Stomach (tissue), 4 donors: ENCODE data around the gene FAM184B.

ENCODE experiments used
- POLR2A ChIP-seq, 4 donors: fragments of 450-650 bp; IDR thresholded peaks; one replicate each; pipeline ENCODE4 v1.6.1; 2016; ENCODE audit warnings: antibody characterized with exemption in 4 of 4, control low read depth in 2 of 4, mild to moderate bottlenecking in 1 of 4, moderate library complexity in 1 of 4
- POLR2AphosphoS5 ChIP-seq, 3 donors: sonication (generic); formaldehyde crosslinking; IDR thresholded peaks; one replicate each; pipeline ENCODE4 v1.6.1; 2016; ENCODE audit warnings: antibody characterized with exemption in 3 of 3
- TF ChIP-seq, protein P1 (sequence below), 7 experiments: fragments of 450-650 bp in 4 of 7; fragments of 200-600 bp in 3 of 7; sonication (generic) in 3 of 7; IDR thresholded peaks; one replicate each; pipeline ENCODE4 v1.5.1; 2016 to 2019; ENCODE audit warnings: antibody characterized with exemption in 7 of 7, control low read depth in 2 of 7, mild to moderate bottlenecking in 1 of 7

GRCh38 chr4:17694552-17694951 is 86.9 kb downstream of the FAM184B start:
- TF ChIP-seq, protein P1, sequence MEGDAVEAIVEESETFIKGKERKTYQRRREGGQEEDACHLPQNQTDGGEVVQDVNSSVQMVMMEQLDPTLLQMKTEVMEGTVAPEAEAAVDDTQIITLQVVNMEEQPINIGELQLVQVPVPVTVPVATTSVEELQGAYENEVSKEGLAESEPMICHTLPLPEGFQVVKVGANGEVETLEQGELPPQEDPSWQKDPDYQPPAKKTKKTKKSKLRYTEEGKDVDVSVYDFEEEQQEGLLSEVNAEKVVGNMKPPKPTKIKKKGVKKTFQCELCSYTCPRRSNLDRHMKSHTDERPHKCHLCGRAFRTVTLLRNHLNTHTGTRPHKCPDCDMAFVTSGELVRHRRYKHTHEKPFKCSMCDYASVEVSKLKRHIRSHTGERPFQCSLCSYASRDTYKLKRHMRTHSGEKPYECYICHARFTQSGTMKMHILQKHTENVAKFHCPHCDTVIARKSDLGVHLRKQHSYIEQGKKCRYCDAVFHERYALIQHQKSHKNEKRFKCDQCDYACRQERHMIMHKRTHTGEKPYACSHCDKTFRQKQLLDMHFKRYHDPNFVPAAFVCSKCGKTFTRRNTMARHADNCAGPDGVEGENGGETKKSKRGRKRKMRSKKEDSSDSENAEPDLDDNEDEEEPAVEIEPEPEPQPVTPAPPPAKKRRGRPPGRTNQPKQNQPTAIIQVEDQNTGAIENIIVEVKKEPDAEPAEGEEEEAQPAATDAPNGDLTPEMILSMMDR (IDR thresholded peaks at IDR 0.05), result no peak
- TF ChIP-seq POLR2A (IDR thresholded peaks at IDR 0.05), result no peak
- no peak for TF ChIP-seq POLR2AphosphoS5 (IDR thresholded peaks at IDR 0.05)
